SK-N-SH (cell line): ENCODE data around the gene AUTS2.

Experiments
- CTCF ChIP-seq: fragments of 200-600 bp; sonication (generic); IDR thresholded peaks from 2 replicates; pipeline ENCODE4 v1.6.1; 2017; ENCODE audit warnings: antibody characterized with exemption, mild to moderate bottlenecking, moderate library complexity
- ELF1 ChIP-seq: IDR thresholded peaks from 2 replicates; pipeline ENCODE4 v1.4.0; 2012
- EP300 ChIP-seq, 2 experiments: IDR thresholded peaks; 2 replicates each; pipeline versions ENCODE4 v1.4.0 to v1.6.1; 2012; ENCODE audit warnings: borderline replicate concordance in 1 of 2, low read depth in 1 of 2, low read length in 1 of 2
- FOXM1 ChIP-seq: IDR thresholded peaks from 2 replicates; pipeline ENCODE4 v1.4.0; 2012; ENCODE audit warnings: low read depth, mild to moderate bottlenecking
- GABPA ChIP-seq: IDR thresholded peaks from 2 replicates; pipeline ENCODE4 v1.4.0; 2012; ENCODE audit warnings: low read depth, mild to moderate bottlenecking
- JUND ChIP-seq: IDR thresholded peaks from 2 replicates; pipeline ENCODE4 v1.4.0; 2012
- NRF1 ChIP-seq: IDR thresholded peaks from 2 replicates; pipeline ENCODE4 v1.6.1; 2012; ENCODE audit warnings: low read depth, mild to moderate bottlenecking, low read length
- RXRA ChIP-seq: IDR thresholded peaks from 2 replicates; pipeline ENCODE4 v1.4.0; 2012; ENCODE audit warnings: low read depth, mild to moderate bottlenecking, borderline replicate concordance
- TAF1 ChIP-seq: IDR thresholded peaks from 2 replicates; pipeline ENCODE4 v1.6.1; 2012; ENCODE audit warnings: low read depth, mild to moderate bottlenecking, low read length, moderate library complexity, borderline replicate concordance
- TCF12 ChIP-seq: IDR thresholded peaks from 2 replicates; pipeline ENCODE4 v1.4.0; 2012
- TEAD4 ChIP-seq: IDR thresholded peaks from 2 replicates; pipeline ENCODE4 v1.4.0; 2012; ENCODE audit warnings: mild to moderate bottlenecking, borderline replicate concordance; ENCODE audit not compliant: insufficient read depth

GRCh38 chr7:69878015-69878414, 279.7 kb downstream of the AUTS2 start:
- TF ChIP-seq TAF1 (no peak), CTCF (no peak), RXRA (no peak), GABPA (no peak), EP300 (IDR thresholded peaks at IDR 0.05; ENCODE audit: borderline replicate concordance in 1 of 2, low read depth in 1 of 2, low read length in 1 of 2) (no peak), TEAD4 (no peak), ELF1 (no peak), FOXM1 (no peak), NRF1 (no peak), TCF12 (no peak), JUND (no peak)
